CD8-positive, alpha-beta memory T cell (primary cell): ENCODE measurements around the gene RRP9. TPM values are rescaled to one million over a fixed set of nuclear protein-coding genes. Genes with fewer than 3 reads are reported as not detected.

Source experiments
- polyA plus RNA-seq: library from polyadenylated mRNA; unstranded; fragments of 300-500 nt; fragmentation: Illumina TruSeq; gene quantifications from one replicate; pipeline ENCODE4 v1.2.3, GENCODE V29; 2021
- total RNA-seq, 2 experiments: library from RNA; stranded (reverse); gene quantifications; one replicate each; pipeline ENCODE4 v1.2.3, GENCODE V29; 2021

Gene RRP9
- total and polyA plus RNA-seq, 3 experiments from 2014 or later: 25.3 to 87.0 (median 82.7) TPM

Other genes with a start within 250 kb of the RRP9 start
- gene GRM2, start 234.8 kb downstream of the RRP9 start, total RNA-seq: under 1 TPM; 0.59 to 0.62 TPM
- gene GRM2, start 234.8 kb downstream of the RRP9 start, polyA plus RNA-seq: 0.10 TPM
- not detected for gene IQCF6, start 162.7 kb downstream of the RRP9 start, total RNA-seq
- not detected for gene IQCF6, start 162.7 kb downstream of the RRP9 start, polyA plus RNA-seq
- not detected for gene IQCF2, start 80.3 kb downstream of the RRP9 start, total RNA-seq
- not detected for gene IQCF2, start 80.3 kb downstream of the RRP9 start, polyA plus RNA-seq
- not detected for gene IQCF5, start 66.3 kb downstream of the RRP9 start, total RNA-seq
- not detected for gene IQCF5, start 66.3 kb downstream of the RRP9 start, polyA plus RNA-seq
- not detected for gene IQCF1, start 38.6 kb downstream of the RRP9 start, total RNA-seq
- gene IQCF1, start 38.6 kb downstream of the RRP9 start, polyA plus RNA-seq: not detected
- gene PARP3, start 459 bp upstream of the RRP9 start, total RNA-seq: 10 to 100 TPM in 1 of 2 experiments, 1 to 10 TPM in 1; 9.5 to 11.5 TPM
- 5.9 TPM for gene PARP3, start 459 bp upstream of the RRP9 start, polyA plus RNA-seq
- gene GPR62, start 13.5 kb upstream of the RRP9 start, total RNA-seq: not detected
- not detected for gene GPR62, start 13.5 kb upstream of the RRP9 start, polyA plus RNA-seq
- gene PCBP4, start 25.6 kb upstream of the RRP9 start, total RNA-seq: 10 to 100 TPM in 1 of 2 experiments, 1 to 10 TPM in 1; 9.7 to 12.5 TPM
- 12.5 TPM for gene PCBP4, start 25.6 kb upstream of the RRP9 start, polyA plus RNA-seq
- gene ABHD14B, start 32.1 kb upstream of the RRP9 start, total RNA-seq: 10 to 100 TPM; 56.1 to 56.7 TPM
- 97.2 TPM for gene ABHD14B, start 32.1 kb upstream of the RRP9 start, polyA plus RNA-seq
- gene ABHD14A, start 33.2 kb upstream of the RRP9 start, total RNA-seq: 10 to 100 TPM; 14.4 to 16.0 TPM
- 117 TPM for gene ABHD14A, start 33.2 kb upstream of the RRP9 start, polyA plus RNA-seq
- gene ACY1, start 41.6 kb upstream of the RRP9 start, total RNA-seq: 10 to 100 TPM; 46.1 to 49.0 TPM
- gene ACY1, start 41.6 kb upstream of the RRP9 start, polyA plus RNA-seq: 13.8 TPM
- 1,000 to 10,000 TPM; 1,367 to 1,382 TPM for gene RPL29, start 54.0 kb upstream of the RRP9 start, total RNA-seq
- gene RPL29, start 54.0 kb upstream of the RRP9 start, polyA plus RNA-seq: 1,261 TPM
- 10 to 100 TPM; 26.3 to 27.2 TPM for gene DUSP7, start 114.7 kb upstream of the RRP9 start, total RNA-seq
- gene DUSP7, start 114.7 kb upstream of the RRP9 start, polyA plus RNA-seq: 7.2 TPM
- 10 to 100 TPM; 22.6 to 22.7 TPM for gene POC1A, start 212.5 kb upstream of the RRP9 start, total RNA-seq
- 1.5 TPM for gene POC1A, start 212.5 kb upstream of the RRP9 start, polyA plus RNA-seq